Endometrium (tissue), 2 donors: ENCODE data around the gene ZNF414.

Experiments used
- FAIRE-seq: peaks from 2 replicates; lab custom pipeline; 2012; peaks lifted over from hg19 to GRCh38; lab: Jason Lieb, UNC
- donor health status: control.
- donor health status: control.

ZNF414 gene

DNA sequence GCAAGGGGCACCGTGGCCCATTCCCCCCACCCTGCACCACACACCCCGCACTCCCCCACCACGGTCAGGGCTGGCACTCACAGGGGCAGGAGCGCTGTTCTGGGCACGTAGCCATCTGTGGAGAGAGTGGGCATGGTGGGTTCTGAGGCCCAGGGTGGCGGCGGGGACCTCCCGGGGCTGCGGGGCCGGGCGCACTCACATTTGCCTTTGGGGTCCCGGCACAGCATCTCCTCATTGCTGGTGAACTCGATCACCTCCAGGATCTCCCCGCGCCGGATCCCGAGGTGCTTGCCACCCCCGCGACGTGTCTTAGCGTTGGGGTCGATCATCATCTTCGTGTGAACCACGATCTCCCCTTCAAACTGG, 23.6 kb downstream of the ZNF414 start:
- FAIRE-seq = no peak

DNA sequence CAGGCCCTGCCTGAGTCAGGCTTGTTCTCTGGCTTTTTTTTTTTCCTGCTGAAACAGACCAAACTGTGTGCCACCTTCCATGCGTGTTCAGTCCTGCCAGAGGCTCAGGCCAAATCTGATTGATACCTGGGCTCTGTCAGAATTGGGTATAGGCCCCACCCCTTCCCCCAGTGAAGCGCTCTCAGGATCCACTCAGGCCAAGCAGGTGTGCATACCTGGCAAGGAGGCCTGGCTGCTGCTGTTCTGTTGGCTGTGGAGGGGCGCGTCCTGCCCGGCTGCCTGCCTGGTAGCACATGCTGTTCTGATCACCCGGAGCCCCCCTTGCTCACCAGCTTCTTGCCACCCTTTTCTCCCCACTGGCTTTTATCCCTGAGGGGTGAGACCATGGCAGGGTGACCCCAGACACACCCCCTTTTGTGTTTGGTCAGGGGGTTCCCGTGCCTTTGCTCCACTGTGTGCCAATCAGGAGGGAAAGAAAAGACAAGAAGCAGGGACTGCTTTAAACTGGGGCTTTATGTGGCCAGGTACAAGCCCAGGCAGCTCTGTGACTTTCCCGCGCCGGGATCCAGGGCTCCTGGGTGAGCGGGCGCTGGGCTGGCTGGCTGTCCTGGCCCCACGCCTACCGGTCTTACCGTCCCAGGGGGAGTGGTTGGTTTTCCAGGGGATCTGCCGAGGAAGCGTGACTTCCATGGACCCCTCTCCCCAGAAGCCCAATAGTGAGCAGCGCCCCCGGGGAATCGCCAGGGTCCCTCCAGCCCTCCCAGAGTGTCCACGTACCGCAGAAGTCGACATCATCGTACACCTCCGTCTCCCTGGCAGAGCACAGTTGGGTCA, 24.2 kb downstream of the ZNF414 start:
- FAIRE-seq = no peak

DNA sequence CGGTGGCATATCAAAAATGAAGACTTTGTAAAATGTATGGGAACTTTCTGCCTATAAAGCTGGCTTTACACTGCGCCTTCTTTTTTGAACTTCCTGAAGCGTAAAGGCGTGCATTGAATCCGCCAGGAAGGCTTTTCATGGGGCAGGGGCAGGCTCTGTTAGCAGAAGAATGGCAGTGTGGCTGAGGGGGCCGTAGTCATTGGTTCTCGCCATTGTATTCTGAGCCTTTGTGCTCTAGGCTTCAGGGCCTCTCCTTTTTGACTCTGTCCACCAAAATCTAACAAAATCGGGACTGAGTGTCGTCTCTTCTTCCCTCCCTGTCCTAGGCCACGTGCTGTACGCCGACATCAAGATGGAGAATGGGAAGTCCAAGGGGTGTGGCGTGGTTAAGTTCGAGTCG, 25.6 kb downstream of the ZNF414 start:
- FAIRE-seq = no peak

DNA sequence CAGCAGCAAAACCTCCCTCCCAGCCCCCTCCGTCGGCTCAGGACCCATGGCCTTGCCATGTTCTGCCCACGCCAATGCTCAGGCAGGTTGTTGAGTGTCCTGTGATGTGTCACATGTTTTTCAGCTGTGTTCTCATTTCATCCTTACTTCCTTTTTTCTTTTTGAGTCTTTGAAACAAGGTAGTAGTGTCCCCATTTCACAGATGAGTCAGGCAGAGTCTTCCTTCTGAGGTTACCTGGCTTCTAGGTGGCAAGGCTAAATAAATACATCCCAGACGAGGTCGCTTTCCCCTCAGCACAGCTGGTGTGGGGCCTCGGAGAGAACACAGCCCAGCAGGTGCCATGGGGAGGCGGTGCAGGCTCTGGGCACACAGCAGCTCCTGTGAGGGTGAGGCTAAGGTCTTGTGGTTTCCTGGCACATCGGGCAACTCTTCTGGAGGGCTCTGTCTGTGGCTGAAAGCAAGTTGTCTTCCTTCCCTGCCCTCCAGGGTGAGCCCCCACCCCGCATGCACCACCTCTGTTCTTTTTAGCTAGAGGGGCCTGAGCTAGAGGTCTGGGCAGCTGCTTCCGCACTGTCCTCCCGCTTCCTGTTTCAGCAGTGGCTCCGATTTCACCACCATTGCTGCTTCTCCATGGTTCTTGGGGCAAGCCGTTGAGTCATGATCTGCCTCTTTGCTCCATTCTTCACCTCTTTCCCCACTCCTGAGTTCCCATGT, 26.7 kb downstream of the ZNF414 start:
- FAIRE-seq = no peak

DNA sequence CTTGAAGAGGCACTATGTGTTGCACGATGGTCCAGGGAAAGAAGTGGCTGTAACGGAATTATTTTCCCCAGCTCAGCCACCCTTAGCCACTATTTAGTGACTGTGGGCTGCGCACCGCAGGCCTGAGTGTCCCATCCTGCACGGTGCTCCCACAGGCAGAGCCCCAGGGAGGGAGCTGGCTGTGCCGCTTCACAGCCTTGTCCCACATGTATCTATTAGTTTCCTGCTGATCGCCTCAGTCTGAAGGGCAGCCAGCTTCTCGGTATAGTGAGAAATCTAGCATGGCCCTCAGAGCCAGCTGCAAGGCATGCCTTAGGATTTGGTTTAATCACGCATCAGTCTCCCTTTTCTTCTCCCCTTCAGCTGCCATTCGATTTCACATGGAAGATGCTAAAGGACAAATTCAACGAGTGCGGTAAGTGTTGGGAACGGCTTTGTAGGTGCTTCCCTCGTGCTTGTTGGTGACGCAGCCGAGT, 27.3 kb downstream of the ZNF414 start:
- no peak for FAIRE-seq

DNA sequence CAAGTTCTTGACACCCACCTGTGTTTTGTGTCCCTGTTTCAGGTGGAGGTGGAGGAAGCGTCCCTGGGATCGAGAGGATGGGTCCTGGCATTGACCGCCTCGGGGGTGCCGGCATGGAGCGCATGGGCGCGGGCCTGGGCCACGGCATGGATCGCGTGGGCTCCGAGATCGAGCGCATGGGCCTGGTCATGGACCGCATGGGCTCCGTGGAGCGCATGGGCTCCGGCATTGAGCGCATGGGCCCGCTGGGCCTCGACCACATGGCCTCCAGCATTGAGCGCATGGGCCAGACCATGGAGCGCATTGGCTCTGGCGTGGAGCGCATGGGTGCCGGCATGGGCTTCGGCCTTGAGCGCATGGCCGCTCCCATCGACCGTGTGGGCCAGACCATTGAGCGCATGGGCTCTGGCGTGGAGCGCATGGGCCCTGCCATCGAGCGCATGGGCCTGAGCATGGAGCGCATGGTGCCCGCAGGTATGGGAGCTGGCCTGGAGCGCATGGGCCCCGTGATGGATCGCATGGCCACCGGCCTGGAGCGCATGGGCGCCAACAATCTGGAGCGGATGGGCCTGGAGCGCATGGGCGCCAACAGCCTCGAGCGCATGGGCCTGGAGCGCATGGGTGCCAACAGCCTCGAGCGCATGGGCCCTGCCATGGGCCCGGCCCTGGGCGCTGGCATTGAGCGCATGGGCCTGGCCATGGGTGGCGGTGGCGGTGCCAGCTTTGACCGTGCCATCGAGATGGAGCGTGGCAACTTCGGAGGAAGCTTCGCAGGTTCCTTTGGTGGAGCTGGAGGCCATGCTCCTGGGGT, 28.2 kb downstream of the ZNF414 start:
- FAIRE-seq = no peak

DNA sequence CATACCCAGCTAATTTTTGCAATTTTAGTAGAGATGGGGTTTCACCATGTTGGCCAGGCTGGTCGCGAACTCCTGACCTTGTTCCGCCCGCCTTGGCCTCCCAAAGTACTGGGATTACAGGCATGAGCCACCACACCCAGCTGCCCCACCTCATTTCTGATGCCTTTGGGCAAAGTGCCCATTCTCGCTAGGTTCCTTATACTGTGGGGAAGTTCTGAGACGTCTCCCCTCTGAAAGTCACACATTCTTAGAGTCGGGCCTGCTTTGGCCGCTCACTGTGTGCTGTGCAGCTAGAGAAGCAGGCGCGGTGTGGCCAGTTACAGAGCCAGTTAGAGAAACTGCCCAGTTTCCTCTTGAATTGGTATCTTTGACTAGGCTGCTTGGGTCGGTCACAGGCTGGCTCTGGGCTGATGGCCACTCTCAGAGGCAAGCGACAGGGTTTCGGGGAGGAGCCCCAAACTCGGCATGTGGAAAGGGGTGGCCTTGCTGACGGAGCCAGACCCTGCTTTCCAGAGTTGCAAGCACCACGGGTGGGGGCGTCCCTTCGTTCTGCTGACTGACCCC, 29.6 kb downstream of the ZNF414 start:
- FAIRE-seq = no peak

DNA sequence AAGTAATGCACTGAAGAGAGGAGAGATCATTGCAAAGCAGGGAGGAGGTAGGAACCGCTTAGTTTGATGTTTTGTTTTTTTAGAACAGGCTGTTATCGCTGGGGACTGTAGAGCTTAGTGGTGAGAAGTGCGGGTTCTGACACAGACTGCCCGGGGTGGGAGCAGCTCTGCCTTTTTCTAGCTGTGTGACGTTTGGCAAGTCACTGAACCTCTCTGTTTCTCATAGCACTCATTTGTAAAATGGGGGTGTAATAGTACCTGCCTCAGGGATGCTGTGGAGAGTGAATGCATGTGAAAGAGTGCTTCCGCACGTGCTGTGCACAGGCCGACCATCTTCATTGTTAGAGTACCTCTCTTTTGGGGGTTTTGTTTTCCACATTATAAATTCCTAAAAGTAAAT, 30.8 kb downstream of the ZNF414 start:
- FAIRE-seq = no peak

DNA sequence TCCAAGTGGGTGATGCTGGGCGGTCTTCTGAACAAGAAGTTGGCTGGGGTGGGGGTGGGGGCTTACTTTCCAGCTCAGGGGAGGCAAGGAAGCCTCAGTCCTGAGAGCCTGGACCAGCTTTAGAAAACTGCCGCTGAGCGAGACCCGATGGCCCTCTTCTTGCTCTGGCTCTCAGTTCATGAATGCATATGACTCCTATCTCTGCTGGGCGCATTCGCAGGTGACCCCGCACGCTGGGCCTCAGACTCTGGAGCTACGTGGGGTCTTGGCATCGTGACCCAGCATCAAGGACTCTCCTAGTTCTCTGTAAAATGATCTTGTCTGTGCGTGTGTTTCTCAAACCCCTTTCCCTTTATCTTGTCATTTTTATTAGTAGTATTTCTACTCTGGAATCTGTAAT, 31.3 kb downstream of the ZNF414 start:
- no peak for FAIRE-seq

DNA sequence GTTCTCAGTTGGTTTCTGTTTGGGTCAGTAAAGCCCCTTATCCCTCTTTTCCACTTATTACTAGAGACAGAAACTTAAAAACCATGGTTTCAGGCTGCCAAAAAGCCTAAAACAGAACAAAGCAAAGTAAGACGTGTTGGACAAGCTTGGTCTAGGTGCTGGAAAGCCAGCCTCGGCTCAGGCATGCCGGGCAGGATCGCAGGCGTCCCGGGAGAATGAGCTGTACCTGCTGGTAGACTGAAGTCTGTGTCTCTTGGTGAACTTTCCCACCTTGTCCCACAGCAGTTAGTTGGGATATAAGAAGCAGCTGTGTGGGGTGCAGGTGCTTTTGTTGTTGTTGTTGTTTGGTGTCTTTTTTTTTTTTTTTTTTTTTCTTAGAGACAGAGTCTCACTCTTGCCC, 32.4 kb downstream of the ZNF414 start:
- no peak for FAIRE-seq

DNA sequence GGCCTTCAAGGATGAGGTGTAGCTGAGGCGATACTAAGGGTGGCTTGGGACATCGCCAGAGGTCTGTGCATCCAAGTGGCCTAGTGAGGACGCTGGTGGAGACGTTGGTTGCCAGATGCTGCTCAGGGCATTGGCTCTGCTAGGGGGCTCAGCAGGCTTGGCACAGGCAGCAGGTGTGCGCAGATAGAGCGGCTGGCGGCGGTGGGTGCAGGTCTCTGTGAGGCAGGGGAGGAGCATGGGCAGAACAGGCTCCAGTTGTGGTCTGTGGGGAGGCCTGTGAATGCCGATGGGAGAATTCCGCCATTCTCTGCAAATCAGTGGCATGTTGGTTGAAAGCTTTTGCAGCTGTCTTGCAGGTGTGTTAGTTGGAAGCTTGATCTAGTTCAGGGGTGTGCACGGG, 32.8 kb downstream of the ZNF414 start:
- FAIRE-seq = no peak

DNA sequence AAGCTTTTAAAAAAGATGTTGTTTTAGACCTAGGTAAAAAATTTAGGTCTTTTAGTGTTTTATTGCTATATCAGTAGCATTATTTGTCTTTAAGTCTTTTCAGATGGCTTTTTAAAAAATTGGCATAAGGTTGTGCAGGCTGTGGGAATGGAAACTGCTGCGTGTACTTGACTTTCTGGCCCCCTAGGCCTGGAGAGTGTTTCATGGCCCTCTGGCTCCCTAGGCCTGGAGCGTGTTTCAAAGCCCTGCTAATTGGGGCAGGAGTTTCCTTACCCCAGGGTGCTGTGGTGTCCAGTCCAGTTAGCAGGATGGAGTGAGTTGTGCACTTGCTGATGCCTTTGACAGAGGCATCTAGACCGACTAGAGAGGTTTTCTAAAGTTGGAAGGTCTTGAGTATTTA, 35.4 kb downstream of the ZNF414 start:
- no peak for FAIRE-seq

DNA sequence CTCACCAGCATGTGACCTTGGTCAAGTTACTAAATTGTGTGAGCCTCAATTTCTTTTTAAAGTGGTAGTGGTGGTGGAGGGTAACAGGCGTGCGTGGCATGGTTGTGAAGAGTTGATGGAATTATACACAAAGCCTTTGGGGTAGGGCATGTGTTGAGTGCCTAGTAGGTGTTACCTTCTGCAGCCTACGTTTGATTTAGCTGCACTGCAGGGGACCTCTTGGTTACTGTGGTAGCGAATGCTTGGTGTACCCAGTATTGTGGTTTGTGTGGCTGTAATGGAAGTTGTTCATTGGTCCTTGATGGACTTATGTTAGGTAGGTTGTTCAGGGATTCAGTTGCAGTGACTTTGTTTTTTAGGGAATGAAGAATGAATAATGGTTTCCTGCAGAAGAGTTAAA, 36.1 kb downstream of the ZNF414 start:
- FAIRE-seq = no peak

DNA sequence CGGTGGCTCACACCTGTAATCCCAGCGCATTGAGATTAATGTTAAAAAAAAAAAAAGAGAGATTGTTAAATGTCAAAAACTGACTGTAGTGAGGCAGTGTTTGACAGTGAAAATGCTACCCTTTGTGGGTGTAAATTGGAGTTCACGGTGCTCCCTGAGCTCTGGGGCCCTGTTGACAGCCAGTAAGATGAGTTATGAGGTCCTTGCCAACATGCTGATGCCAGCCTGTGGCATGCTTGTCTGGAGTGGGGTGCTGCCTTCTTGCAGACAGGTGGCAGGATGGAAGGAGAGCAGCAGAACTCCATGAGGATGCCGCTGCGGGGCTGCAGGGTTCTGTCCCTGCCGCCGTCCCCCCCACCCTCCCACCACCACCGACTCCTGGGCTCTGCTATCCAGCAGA, 37.4 kb downstream of the ZNF414 start:
- FAIRE-seq = no peak

DNA sequence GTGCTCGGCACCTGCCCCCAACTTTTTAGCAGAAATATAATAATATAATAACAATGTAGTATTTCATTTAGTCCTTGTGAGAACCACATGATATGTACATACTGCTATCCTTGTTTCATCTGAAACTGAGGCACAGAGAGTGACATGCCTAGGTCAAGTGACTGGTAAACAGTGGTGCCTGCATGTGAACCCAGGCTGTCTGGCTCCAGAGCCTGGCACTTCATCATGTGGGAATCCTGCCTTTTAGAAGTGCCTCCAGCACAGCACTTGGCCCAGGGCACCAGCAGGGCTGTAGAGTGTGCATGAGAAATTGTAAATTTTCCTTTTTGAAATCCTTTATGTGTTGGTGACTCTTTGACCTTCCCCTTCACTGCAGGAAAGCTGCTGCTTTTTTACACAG, 39.0 kb downstream of the ZNF414 start:
- FAIRE-seq = no peak

DNA sequence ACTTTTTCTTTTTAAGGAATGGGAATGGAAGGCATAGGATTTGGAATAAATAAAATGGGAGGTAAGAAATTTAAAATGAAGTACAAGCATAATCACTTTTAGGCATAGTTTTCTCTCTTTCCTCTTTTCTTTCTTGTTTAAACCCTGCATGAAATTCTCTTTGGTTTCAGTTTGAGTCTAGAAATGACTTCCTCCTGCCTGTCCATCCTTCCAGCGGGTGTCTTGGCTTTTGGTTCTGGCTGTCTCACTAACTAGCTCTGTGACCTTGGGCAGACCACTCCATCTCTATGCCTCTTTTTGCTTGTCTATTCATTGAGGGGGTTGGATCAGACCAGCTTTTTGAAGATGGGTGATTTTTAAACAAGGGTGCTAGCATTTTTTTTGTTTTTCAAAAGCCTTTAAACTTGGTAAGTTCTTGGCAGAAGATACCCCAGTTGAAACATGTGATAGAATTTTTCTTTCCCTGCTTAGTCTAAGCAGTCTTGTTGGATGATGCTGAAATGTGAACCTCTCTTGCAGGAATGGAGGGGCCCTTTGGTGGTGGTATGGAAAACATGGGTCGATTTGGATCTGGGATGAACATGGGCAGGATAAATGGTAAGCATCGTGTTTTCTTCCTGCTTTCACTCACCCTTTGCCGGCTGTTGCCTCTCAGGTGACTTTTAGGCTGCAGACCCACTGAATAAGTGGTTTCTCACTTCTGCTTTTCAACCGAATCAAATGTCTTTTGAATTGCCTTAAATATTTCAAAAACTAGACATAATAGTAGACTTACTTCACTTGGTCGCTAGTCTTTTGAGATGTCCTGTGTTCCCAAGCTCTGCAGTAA, 40.1 kb downstream of the ZNF414 start:
- no peak for FAIRE-seq

DNA sequence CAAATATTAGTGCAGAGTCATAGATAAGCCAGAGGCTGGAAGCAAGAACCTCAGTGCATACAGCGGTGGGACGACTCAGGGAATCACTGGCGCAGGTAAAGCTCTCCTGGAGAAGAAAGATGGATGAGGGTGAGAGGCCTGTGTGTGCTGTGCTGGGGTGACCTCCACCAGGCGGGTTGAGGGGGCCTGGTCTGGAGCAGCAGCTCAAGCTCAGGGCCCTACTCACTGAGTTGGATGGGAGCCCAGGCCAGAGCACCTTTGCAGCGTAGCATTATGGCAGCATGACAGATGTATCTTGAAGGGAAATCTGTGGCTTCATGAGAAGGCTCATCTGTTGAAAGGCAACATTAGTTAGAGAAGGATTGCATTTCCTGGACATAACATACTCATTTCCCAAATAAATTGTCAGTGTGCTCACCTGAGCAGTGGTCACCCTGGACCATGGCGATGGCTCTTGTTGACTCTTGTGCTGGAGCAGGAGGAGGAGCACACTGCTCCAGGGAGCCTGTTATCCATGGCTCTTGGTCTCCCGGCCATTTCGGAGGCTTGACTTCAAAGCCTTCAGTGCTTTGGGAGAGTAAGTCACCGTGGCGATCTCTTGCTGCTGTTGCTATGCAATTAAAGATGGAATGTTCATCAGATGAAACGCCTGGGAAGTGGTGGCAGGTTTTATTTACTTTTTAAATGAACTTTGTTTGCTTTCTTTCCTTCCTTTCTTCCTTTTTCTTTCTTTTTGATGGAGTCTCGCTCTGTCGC, 44.2 kb downstream of the ZNF414 start:
- no peak for FAIRE-seq

DNA sequence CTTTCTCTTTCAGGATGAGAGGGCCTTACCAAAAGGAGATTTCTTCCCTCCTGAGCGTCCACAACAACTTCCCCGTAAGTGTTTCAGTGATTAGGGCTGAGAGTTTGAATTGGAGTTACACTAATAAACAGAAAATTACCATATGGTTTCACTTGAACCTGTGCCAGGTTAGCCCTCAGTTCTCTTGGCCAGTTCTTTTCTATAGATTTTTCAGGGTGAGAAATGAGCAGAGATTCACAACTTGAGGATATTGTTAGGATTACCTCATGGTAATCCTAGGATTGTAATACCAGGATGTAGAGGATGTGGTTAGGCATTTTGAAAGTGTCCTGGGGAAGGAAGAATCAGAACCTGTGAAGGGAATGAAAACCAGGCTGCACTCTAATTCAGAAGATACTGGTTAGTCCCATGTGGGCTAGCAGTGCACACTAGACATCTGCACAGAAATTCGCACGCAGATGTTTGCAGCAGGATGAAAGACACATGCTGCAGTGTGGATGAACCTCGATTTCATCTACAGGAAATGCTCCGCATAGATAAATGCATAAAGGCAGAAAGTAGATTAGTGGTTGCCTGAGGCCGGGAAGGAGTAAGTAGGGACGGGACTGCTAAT, 45.1 kb downstream of the ZNF414 start:
- FAIRE-seq = no peak

DNA sequence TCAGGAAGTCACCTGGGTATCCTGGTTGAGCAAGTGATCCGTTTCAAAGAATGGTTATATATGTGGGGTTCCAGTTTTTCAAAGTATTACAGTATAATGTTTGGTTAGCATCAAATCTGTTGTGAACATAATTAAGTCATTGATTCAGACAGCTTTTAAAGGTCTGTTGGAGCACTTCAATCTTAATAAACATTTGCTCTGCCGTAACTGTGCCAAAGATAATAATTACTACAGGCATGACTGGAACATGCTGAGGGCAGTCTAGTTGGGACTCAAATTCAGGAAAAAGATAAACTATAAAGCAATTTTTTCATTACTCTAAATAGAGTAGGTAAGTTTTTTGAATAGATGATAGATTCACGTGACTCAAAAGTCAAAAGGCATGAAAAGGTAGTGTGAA, 45.8 kb downstream of the ZNF414 start:
- FAIRE-seq = no peak

DNA sequence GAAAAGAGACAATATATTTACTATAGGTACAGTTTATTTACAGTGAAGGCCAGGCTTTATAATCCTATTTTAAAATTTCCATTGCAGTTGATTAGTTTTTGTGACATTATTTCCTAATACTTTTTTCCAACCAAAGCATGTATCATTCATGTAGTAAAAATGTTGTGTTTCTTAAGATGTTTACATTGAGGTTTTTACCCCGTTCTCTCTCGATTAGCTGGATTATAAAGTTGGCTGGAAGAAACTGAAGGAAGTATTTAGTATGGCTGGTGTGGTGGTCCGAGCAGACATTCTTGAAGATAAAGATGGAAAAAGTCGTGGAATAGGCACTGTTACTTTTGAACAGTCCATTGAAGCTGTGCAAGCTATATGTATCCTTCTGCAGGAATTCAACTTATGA, 47.9 kb downstream of the ZNF414 start:
- FAIRE-seq = no peak
